Stimulated activated CD8-positive, alpha-beta memory T cell treated with anti-CD3 and anti-CD28 coated beads, Interleukin-2, amount 100 ng/mL, for 1 hour (primary cell): ENCODE data around the gene PSMB7.

Source experiments
- DNase-seq, 2 donors: peaks; one replicate each; pipeline ENCODE4 v3.0.0-alpha.2; 2020; ENCODE audit warnings: low read depth in 2 of 2

Gene PSMB7

GRCh38 chr9:124345751-124346281 is 69.4 kb downstream of the PSMB7 start:
- no peak for DNase-seq

GRCh38 chr9:124345063-124345462 is 70.2 kb downstream of the PSMB7 start:
- DNase-seq: no peak

- DNase-seq: no peak
Measured at GRCh38 chr9:124344291-124345050, 70.8 kb downstream of the PSMB7 start.

GRCh38 chr9:124343533-124344290 is 71.5 kb downstream of the PSMB7 start:
- no peak for DNase-seq

GRCh38 chr9:124342776-124343485 is 72.3 kb downstream of the PSMB7 start:
- no peak for DNase-seq

- no peak for DNase-seq
Measured at GRCh38 chr9:124342402-124342775, 72.9 kb downstream of the PSMB7 start.

GRCh38 chr9:124341455-124342170 is 73.6 kb downstream of the PSMB7 start:
- no peak for DNase-seq

- no peak for DNase-seq
Measured at GRCh38 chr9:124340219-124341069, 74.8 kb downstream of the PSMB7 start.

- no peak for DNase-seq
Measured at GRCh38 chr9:124339603-124340146, 75.6 kb downstream of the PSMB7 start.

- DNase-seq: no peak
Measured at GRCh38 chr9:124337562-124337961, 77.7 kb downstream of the PSMB7 start.

- DNase-seq: no peak
Measured at GRCh38 chr9:124335320-124335707, 79.9 kb downstream of the PSMB7 start.

GRCh38 chr9:124334568-124335319 is 80.5 kb downstream of the PSMB7 start:
- DNase-seq: no peak

GRCh38 chr9:124333203-124333579 is 82.1 kb downstream of the PSMB7 start:
- no peak for DNase-seq

GRCh38 chr9:124332361-124333202 is 82.7 kb downstream of the PSMB7 start:
- DNase-seq: no peak

GRCh38 chr9:124331580-124331979 is 83.7 kb downstream of the PSMB7 start:
- no peak for DNase-seq

- DNase-seq: no peak
Measured at GRCh38 chr9:124330011-124330697, 85.1 kb downstream of the PSMB7 start.

- no peak for DNase-seq
Measured at GRCh38 chr9:124329206-124329792, 85.9 kb downstream of the PSMB7 start.

- no peak for DNase-seq
Measured at GRCh38 chr9:124328285-124328684, 87.0 kb downstream of the PSMB7 start.
